ENCODE measurements around the gene CNTN6.

GRCh38 chr3:1135194-1135593, 42.4 kb downstream of the CNTN6 start:
- no peak for TF ChIP-seq ZNF331 (CRISPR knock-in tag; IDR thresholded peaks at IDR 0.05; ENCODE audit: low read depth)
- TF ChIP-seq, protein P1, sequence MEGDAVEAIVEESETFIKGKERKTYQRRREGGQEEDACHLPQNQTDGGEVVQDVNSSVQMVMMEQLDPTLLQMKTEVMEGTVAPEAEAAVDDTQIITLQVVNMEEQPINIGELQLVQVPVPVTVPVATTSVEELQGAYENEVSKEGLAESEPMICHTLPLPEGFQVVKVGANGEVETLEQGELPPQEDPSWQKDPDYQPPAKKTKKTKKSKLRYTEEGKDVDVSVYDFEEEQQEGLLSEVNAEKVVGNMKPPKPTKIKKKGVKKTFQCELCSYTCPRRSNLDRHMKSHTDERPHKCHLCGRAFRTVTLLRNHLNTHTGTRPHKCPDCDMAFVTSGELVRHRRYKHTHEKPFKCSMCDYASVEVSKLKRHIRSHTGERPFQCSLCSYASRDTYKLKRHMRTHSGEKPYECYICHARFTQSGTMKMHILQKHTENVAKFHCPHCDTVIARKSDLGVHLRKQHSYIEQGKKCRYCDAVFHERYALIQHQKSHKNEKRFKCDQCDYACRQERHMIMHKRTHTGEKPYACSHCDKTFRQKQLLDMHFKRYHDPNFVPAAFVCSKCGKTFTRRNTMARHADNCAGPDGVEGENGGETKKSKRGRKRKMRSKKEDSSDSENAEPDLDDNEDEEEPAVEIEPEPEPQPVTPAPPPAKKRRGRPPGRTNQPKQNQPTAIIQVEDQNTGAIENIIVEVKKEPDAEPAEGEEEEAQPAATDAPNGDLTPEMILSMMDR (conservative IDR thresholded peaks at IDR 0.05; ENCODE audit: low read depth in 2 of 2) = no peak
- TF ChIP-seq, protein P2, sequence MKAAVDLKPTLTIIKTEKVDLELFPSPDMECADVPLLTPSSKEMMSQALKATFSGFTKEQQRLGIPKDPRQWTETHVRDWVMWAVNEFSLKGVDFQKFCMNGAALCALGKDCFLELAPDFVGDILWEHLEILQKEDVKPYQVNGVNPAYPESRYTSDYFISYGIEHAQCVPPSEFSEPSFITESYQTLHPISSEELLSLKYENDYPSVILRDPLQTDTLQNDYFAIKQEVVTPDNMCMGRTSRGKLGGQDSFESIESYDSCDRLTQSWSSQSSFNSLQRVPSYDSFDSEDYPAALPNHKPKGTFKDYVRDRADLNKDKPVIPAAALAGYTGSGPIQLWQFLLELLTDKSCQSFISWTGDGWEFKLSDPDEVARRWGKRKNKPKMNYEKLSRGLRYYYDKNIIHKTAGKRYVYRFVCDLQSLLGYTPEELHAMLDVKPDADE (IDR thresholded peaks at IDR 0.05) = no peak
- no peak for TF ChIP-seq POLR2AphosphoS5 (IDR thresholded peaks at IDR 0.05; ENCODE audit: low read depth)
- no peak for TF ChIP-seq EZH2phosphoT487 (IDR thresholded peaks at IDR 0.05; ENCODE audit: unreplicated experiment)
- TF ChIP-seq EZH2 (IDR thresholded peaks at IDR 0.05; ENCODE audit: low read depth, unreplicated experiment) = no peak
- TF ChIP-seq ZNF462 (CRISPR knock-in tag; IDR thresholded peaks at IDR 0.05) = no peak
- TF ChIP-seq, protein P3, sequence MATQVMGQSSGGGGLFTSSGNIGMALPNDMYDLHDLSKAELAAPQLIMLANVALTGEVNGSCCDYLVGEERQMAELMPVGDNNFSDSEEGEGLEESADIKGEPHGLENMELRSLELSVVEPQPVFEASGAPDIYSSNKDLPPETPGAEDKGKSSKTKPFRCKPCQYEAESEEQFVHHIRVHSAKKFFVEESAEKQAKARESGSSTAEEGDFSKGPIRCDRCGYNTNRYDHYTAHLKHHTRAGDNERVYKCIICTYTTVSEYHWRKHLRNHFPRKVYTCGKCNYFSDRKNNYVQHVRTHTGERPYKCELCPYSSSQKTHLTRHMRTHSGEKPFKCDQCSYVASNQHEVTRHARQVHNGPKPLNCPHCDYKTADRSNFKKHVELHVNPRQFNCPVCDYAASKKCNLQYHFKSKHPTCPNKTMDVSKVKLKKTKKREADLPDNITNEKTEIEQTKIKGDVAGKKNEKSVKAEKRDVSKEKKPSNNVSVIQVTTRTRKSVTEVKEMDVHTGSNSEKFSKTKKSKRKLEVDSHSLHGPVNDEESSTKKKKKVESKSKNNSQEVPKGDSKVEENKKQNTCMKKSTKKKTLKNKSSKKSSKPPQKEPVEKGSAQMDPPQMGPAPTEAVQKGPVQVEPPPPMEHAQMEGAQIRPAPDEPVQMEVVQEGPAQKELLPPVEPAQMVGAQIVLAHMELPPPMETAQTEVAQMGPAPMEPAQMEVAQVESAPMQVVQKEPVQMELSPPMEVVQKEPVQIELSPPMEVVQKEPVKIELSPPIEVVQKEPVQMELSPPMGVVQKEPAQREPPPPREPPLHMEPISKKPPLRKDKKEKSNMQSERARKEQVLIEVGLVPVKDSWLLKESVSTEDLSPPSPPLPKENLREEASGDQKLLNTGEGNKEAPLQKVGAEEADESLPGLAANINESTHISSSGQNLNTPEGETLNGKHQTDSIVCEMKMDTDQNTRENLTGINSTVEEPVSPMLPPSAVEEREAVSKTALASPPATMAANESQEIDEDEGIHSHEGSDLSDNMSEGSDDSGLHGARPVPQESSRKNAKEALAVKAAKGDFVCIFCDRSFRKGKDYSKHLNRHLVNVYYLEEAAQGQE (IDR thresholded peaks at IDR 0.05; ENCODE audit: unreplicated experiment) = no peak
- no peak for TF ChIP-seq CREB1 (CRISPR knock-in tag; IDR thresholded peaks at IDR 0.05; ENCODE audit: low read depth)
- TF ChIP-seq NANOG (IDR thresholded peaks at IDR 0.05; ENCODE audit: borderline replicate concordance) = no peak
- no peak for TF ChIP-seq STAT1 (IDR thresholded peaks at IDR 0.05; ENCODE audit: unreplicated experiment)
- no peak for TF ChIP-seq JUNB (IDR thresholded peaks at IDR 0.05; ENCODE audit: unreplicated experiment)

Measured in GM23338 (cell line).